ENCODE results near the gene ZNF580.

- TF ChIP-seq CTCF (conservative IDR thresholded peaks at IDR 0.05; ENCODE audit: low read length) (no peak), EZH2phosphoT487 (IDR thresholded peaks at IDR 0.05; ENCODE audit: borderline replicate concordance) (no peak)
These were observed 34.0 kb upstream of the ZNF580 start for GRCh38 chr19:55606817-55607216.

Data from Loucy (cell line).